ENCODE measurements around the gene TRPV6.

The TRPV6 gene

GRCh38 chr7:142908290-142908689 lies 22.7 kb upstream of the TRPV6 start:
- no peak for DNase-seq (ENCODE audit: low spot score)

GRCh38 chr7:142906643-142907042 lies 21.1 kb upstream of the TRPV6 start:
- no peak for DNase-seq (ENCODE audit: low spot score)

- DNase-seq (ENCODE audit: low spot score) = no peak
These were observed 20.2 kb upstream of the TRPV6 start for GRCh38 chr7:142905759-142906158.

- DNase-seq (ENCODE audit: low spot score) = no peak
These were observed 18.6 kb upstream of the TRPV6 start for GRCh38 chr7:142904128-142904527.

GRCh38 chr7:142901426-142902259 lies 16.1 kb upstream of the TRPV6 start:
- no peak for DNase-seq (ENCODE audit: low spot score)

GRCh38 chr7:142899661-142900060 lies 14.1 kb upstream of the TRPV6 start:
- DNase-seq (ENCODE audit: low spot score) = no peak

GRCh38 chr7:142898377-142899170 lies 13.0 kb upstream of the TRPV6 start:
- DNase-seq (ENCODE audit: low spot score) = no peak

GRCh38 chr7:142897691-142898090 lies 12.1 kb upstream of the TRPV6 start:
- DNase-seq (ENCODE audit: low spot score) = no peak

- no peak for DNase-seq (ENCODE audit: low spot score)
These were observed 11.3 kb upstream of the TRPV6 start for GRCh38 chr7:142896741-142897379.

GRCh38 chr7:142896151-142896550 lies 10.6 kb upstream of the TRPV6 start:
- no peak for DNase-seq (ENCODE audit: low spot score)

GRCh38 chr7:142894985-142895593 lies 9.5 kb upstream of the TRPV6 start:
- DNase-seq (ENCODE audit: low spot score) = no peak

- no peak for DNase-seq (ENCODE audit: low spot score)
These were observed 8.8 kb upstream of the TRPV6 start for GRCh38 chr7:142894112-142894984.

GRCh38 chr7:142892951-142893350 lies 7.4 kb upstream of the TRPV6 start:
- DNase-seq (ENCODE audit: low spot score) = no peak

- no peak for DNase-seq (ENCODE audit: low spot score)
These were observed 6.0 kb upstream of the TRPV6 start for GRCh38 chr7:142891490-142892082.

- DNase-seq (ENCODE audit: low spot score) = no peak
These were observed 5.4 kb upstream of the TRPV6 start for GRCh38 chr7:142890874-142891485.

GRCh38 chr7:142889816-142890215 lies 4.3 kb upstream of the TRPV6 start:
- no peak for DNase-seq (ENCODE audit: low spot score)

GRCh38 chr7:142887282-142888015 lies 1.9 kb upstream of the TRPV6 start:
- DNase-seq (ENCODE audit: low spot score) = no peak

GRCh38 chr7:142886866-142887265 lies 1.3 kb upstream of the TRPV6 start:
- no peak for DNase-seq (ENCODE audit: low spot score)

- no peak for DNase-seq (ENCODE audit: low spot score)
These were observed 1.3 kb downstream of the TRPV6 start for GRCh38 chr7:142884286-142884640.
